22Rv1 (cell line): ENCODE data around the gene SF3B2.

Source experiments
- CTCF ChIP-seq: fragments of 450-650 bp; IDR thresholded peaks from 2 replicates; pipeline ENCODE4 v1.5.1; 2017; ENCODE audit warnings: mild to moderate bottlenecking
- ZFX ChIP-seq: fragments of 450-650 bp; IDR thresholded peaks from 2 replicates; pipeline ENCODE4 v1.6.1; 2017; ENCODE audit warnings: antibody characterized with exemption, borderline replicate concordance

- TF ChIP-seq CTCF (no peak), ZFX (no peak)
Measured at GRCh38 chr11:66112041-66112491, 59.9 kb downstream of the SF3B2 start.
